Dermis lymphatic vessel endothelial cell (primary cell): ENCODE results near the gene ARL5A. TPM values are rescaled to one million over a fixed set of nuclear protein-coding genes. Genes with fewer than 3 reads are reported as not detected.

Experiments
- total RNA-seq: library from RNA; depleted of rRNA; stranded (reverse); fragments of >200 nt; gene quantifications from 2 replicates; pipeline ENCODE4 v1.2.1, GENCODE V29; 2014

ARL5A gene, protein sequence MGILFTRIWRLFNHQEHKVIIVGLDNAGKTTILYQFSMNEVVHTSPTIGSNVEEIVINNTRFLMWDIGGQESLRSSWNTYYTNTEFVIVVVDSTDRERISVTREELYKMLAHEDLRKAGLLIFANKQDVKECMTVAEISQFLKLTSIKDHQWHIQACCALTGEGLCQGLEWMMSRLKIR
- 70.2 and 102 TPM in 2 replicates for total RNA-seq

DNA sequence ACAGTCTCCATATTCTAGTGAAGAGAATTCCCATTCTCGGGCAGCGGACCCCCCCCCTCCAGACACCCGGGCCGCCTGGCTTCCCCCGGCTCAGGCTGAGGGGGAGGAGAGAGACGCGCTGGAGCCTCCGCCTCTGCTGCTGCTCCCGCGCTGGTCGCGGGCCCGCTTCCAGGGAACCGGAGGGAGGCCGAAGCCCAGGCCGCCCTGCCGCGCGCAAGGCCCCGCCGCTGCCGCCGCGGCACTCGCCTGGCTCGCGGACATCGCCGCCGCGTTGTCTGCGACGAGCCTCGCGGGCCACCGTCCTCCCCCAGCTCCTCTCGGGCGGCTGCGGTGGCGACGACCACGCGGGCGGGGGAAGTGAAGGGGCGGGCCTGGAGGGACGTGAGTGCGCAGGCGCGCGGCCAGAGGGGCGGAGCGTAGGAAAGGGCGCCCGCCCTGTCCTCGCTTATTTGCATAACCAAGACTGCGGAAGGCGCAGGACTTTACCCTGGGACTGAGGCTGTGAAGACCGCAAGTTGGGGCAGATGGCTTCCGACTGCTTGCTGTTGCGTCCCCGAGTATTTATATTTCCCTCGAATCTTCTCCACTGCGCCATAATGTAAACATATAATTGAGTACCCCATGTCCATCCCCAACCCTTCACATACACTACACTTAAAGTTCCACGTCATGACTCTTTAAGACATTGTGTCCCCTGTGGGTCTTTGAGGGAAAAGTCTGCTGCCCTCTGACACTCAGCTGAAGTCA, at the start of gene ARL5A:
TSS of gene ARL5A (minus strand) at position 279 of the 747 bp plus-strand sequence. CDS start at position 34, 245 bp downstream.

Other genes with a start within 250 kb of the ARL5A start
- 0.43 and 0.60 TPM in 2 replicates for gene NEB, start 93.9 kb downstream of the ARL5A start, total RNA-seq